CD4-positive, alpha-beta T cell (primary cell): ENCODE measurements around the gene CREB3L2. TPM values are rescaled to one million over a fixed set of nuclear protein-coding genes. Genes with fewer than 3 reads are reported as not detected.

Experiments
- ATAC-seq: fragments of 200-7000 bp; cut with Tn5 transposase; one replicate; pipeline ENCODE4 v1.10.0; 2022; ENCODE audit warnings: mild to moderate bottlenecking; ENCODE audit not compliant: poor library complexity
- CTCF ChIA-PET: fragments of 350-600 bp; sonication (Branson Sonifier 250); formaldehyde crosslinking; loops from one replicate; lab custom pipeline; 2021; ENCODE audit warnings: antibody characterized with exemption, inconsistent platforms; lab: Charles Lee
- POLR2A ChIA-PET: fragments of 350-600 bp; sonication (Branson Sonifier 250); formaldehyde crosslinking; loops from one replicate; lab custom pipeline; 2021; ENCODE audit warnings: antibody characterized with exemption, inconsistent platforms; lab: Charles Lee
- DNase-seq, 14 experiments: peaks; one replicate each; pipeline ENCODE4 v3.0.0-alpha.2; 2013 to 2020; ENCODE audit warnings: mixed read lengths in 2 of 14
- H3K27ac ChIP-seq, 2 donors: one replicate each; pipeline versions ENCODE4 v1.5.1 to v1.7.0; 2013; ENCODE audit warnings: low read length in 2 of 2, low read depth in 1 of 2, mild to moderate bottlenecking in 1 of 2
- H3K27me3 ChIP-seq, 2 experiments: 1 replicate in 1 of 2; 2 replicates in 1 of 2; pipeline versions ENCODE4 v1.6.1 to v1.7.0; 2013; ENCODE audit warnings: low read length in 2 of 2, control low read depth in 1 of 2, mild to moderate bottlenecking in 1 of 2, moderate library complexity in 1 of 2; ENCODE audit not compliant: insufficient read depth in 2 of 2, control insufficient read depth in 1 of 2
- H3K36me3 ChIP-seq: one replicate; pipeline ENCODE4 v1.6.1; 2013; ENCODE audit warnings: low read length, control low read depth; ENCODE audit not compliant: insufficient read depth
- H3K4me1 ChIP-seq: one replicate; pipeline ENCODE4 v1.6.1; 2013; ENCODE audit warnings: low read length, control low read depth; ENCODE audit not compliant: insufficient read depth
- H3K4me3 ChIP-seq: one replicate; pipeline ENCODE4 v1.5.1; 2013; ENCODE audit warnings: mild to moderate bottlenecking, low read length, moderate library complexity
- H3K9me3 ChIP-seq, 2 experiments: 1 replicate in 1 of 2; 2 replicates in 1 of 2; pipeline versions ENCODE4 v1.6.1 to v1.7.0; 2013; ENCODE audit warnings: low read length in 2 of 2, mild to moderate bottlenecking in 2 of 2, control low read depth in 1 of 2, moderate library complexity in 1 of 2; ENCODE audit not compliant: control insufficient read depth in 1 of 2, insufficient read depth in 1 of 2
- H3K27ac Mint-ChIP-seq: one replicate; pipeline ENCODE4 v1.8.0; 2020; ENCODE audit warnings: mixed read lengths
- H3K27me3 Mint-ChIP-seq: one replicate; pipeline ENCODE4 v1.8.0; 2021; ENCODE audit warnings: mixed read lengths
- H3K36me3 Mint-ChIP-seq: one replicate; pipeline ENCODE4 v1.8.0; 2021; ENCODE audit warnings: low read depth, mixed read lengths
- H3K4me1 Mint-ChIP-seq: one replicate; pipeline ENCODE4 v1.8.0; 2021; ENCODE audit warnings: low read depth, mixed read lengths
- H3K4me3 Mint-ChIP-seq: one replicate; pipeline ENCODE4 v1.8.0; 2020; ENCODE audit warnings: mild to moderate bottlenecking, mixed read lengths
- H3K9me3 Mint-ChIP-seq: one replicate; pipeline ENCODE4 v1.8.0; 2020; ENCODE audit warnings: mixed read lengths
- CTCF ChIP-seq: fragments of 200-600 bp; IDR thresholded peaks from one replicate; pipeline ENCODE4 v1.8.0; 2022; ENCODE audit warnings: antibody characterized with exemption, mild to moderate bottlenecking
- intact Hi-C, 2 experiments: fragments of 100-400 bp; cut with DNase I in 1 of 2; cut with micrococcal nuclease in 1 of 2; formaldehyde crosslinking; loops; one replicate each; pipeline versions ENCODE4 v1.15.1 to v1.9.0; 2023 to 2025; cut with DNase I, micrococcal nuclease
- total RNA-seq, 174 experiments: library from RNA in 2 of 174; stranded (reverse) in 2 of 174; gene quantifications; one replicate each; pipeline ENCODE4 v1.2.3 and lab custom pipeline; 2021 to 2026

Gene CREB3L2
- total RNA-seq, 2 experiments from 2014 or later = 11.7 to 12.9 TPM

DNA sequence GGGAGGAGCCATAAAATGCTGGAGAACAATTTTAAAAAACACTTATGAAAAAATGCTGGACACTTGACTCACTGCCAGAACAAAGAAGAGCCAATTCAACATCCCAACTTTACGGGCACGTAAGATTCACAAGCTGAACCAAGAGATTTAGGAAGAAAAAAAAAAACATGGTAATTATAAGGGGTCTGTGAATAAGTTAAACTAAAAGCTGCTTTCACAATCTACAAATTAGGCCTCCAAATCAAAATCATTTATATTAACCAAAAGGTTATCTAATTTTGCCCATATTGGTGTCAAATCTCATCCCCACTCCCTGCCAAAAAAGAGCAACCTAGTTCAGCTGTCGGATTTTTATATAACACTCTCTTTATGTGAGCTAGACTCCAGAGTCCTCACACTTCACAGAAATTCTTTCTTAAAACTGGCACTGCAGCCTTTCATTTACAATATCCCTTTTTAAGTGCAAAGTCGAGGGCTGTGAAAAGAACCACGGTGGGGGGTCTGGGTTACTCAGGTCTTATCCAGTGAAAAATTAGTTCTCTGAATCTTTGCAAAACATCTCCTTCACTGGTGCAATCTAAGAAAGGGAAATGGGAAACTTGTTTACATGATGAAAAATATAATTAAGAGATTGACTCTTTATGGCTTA is 124.7 kb downstream of the CREB3L2 start:
- H3K36me3 ChIP-seq = peaks cover 58% of the 10 kb centered on the region
- ATAC-seq = no peak
- no peaks in the 10 kb centered on the region for H3K4me1 Mint-ChIP-seq

GRCh38 chr7:137875746-137876145 is 126.1 kb downstream of the CREB3L2 start:
- no peak overlapping the region for H3K4me3 Mint-ChIP-seq
- DNase-seq = no peak
- Histone ChIP-seq H3K27me3 (no peaks in the 10 kb centered on the region), H3K4me1 (no peaks in the 10 kb centered on the region), H3K36me3 (peaks cover 44% of the 10 kb centered on the region), H3K9me3 (no peaks in the 10 kb centered on the region), H3K27ac (no peak overlapping the region), H3K4me3 (no peak overlapping the region)
- H3K36me3 Mint-ChIP-seq = peaks cover 57% of the 10 kb centered on the region
- intact Hi-C loops = no loop called here
- CTCF ChIA-PET = no interaction called here
- H3K9me3 Mint-ChIP-seq = no peaks in the 10 kb centered on the region
- H3K27ac Mint-ChIP-seq = no peak overlapping the region
- H3K4me1 Mint-ChIP-seq = no peaks in the 10 kb centered on the region
- no peak for ATAC-seq
- POLR2A ChIA-PET = no interaction called here
- no peaks in the 10 kb centered on the region for H3K27me3 Mint-ChIP-seq
- no peak for TF ChIP-seq CTCF

More for the DNA sequence above, 124.7 kb downstream of the CREB3L2 start:
- Histone ChIP-seq H3K4me3 (no peak overlapping the region), H3K27me3 (no peaks in the 10 kb centered on the region), H3K4me1 (no peaks in the 10 kb centered on the region), H3K9me3 (peaks cover 0 to 4% of the 10 kb centered on the region in 2 experiments), H3K27ac (no peak overlapping the region)
- Mint-ChIP-seq H3K27ac (no peak overlapping the region), H3K36me3 (peaks cover 68% of the 10 kb centered on the region), H3K9me3 (no peaks in the 10 kb centered on the region), H3K4me3 (no peak overlapping the region), H3K27me3 (no peaks in the 10 kb centered on the region)
- intact Hi-C loops = no loop called here
- DNase-seq = no peak
- POLR2A ChIA-PET = interaction anchor here (0.7 kb wide), 1 partner anchor 511 kb away, joined by 4 read pairs; no protein-coding TSS in a partner anchor
- TF ChIP-seq CTCF = no peak
- CTCF ChIA-PET = no interaction called here

- ChIA-PET CTCF (no interaction called here), POLR2A (no interaction called here)
Measured at GRCh38 chr7:137873979-137874777, 127.7 kb downstream of the CREB3L2 start.

More at GRCh38 chr7:137873979-137874777, 127.7 kb downstream of the CREB3L2 start:
- Histone ChIP-seq H3K27ac (no peak overlapping the region), H3K4me1 (no peaks in the 10 kb centered on the region), H3K27me3 (no peaks in the 10 kb centered on the region), H3K36me3 (peaks cover 29% of the 10 kb centered on the region), H3K9me3 (no peaks in the 10 kb centered on the region), H3K4me3 (no peak overlapping the region)
- no peaks in the 10 kb centered on the region for H3K9me3 Mint-ChIP-seq
- ATAC-seq (no peak), DNase-seq (no peak)
- intact Hi-C loops = no loop called here
- no peaks in the 10 kb centered on the region for H3K27me3 Mint-ChIP-seq
- no peak overlapping the region for H3K27ac Mint-ChIP-seq
- TF ChIP-seq CTCF = no peak
- H3K4me3 Mint-ChIP-seq = no peak overlapping the region
- H3K4me1 Mint-ChIP-seq = no peaks in the 10 kb centered on the region
- peaks cover 41% of the 10 kb centered on the region for H3K36me3 Mint-ChIP-seq
